Tibial artery (tissue), 4 donors: Measurements from ENCODE around the gene TSPAN5.

Source experiments
- DNase-seq, 2 donors: peaks; one replicate each; pipeline ENCODE4 v3.0.0-alpha.2; 2019
- H3K27ac ChIP-seq, 2 donors: fragments of 200-600 bp; sonication (generic) in 1 of 2; 1 replicate in 1 of 2; 2 replicates in 1 of 2; pipeline ENCODE4 v1.5.1; 2018 to 2019; ENCODE audit warnings: mild to moderate bottlenecking in 1 of 2
- H3K27me3 ChIP-seq, 2 donors: fragments of 200-600 bp; sonication (generic) in 1 of 2; one replicate each; pipeline versions ENCODE4 v1.5.1 to v1.6.0; 2016 to 2019
- H3K36me3 ChIP-seq, 3 donors: fragments of 200-600 bp; sonication (generic) in 2 of 3; one replicate each; pipeline ENCODE4 v1.5.1; 2016 to 2019; ENCODE audit warnings: mild to moderate bottlenecking in 2 of 3
- H3K4me1 ChIP-seq, 4 donors: fragments of 200-600 bp; sonication (generic) in 2 of 4; 1 replicate in 3 of 4; 2 replicates in 1 of 4; pipeline ENCODE4 v1.5.1; 2016 to 2019
- H3K4me3 ChIP-seq, 2 donors: fragments of 200-600 bp; sonication (generic) in 1 of 2; 1 replicate in 1 of 2; 2 replicates in 1 of 2; pipeline ENCODE4 v1.5.1; 2018 to 2019; ENCODE audit warnings: mild to moderate bottlenecking in 2 of 2
- H3K9me3 ChIP-seq, 3 donors: fragments of 200-600 bp; sonication (generic) in 1 of 3; one replicate each; pipeline ENCODE4 v1.5.1; 2016 to 2019
- intact Hi-C: fragments of 100-400 bp; cut with DNase I; formaldehyde crosslinking; loops from one replicate; pipeline ENCODE4 v1.15.0; 2023; ENCODE audit warnings: low total_unique reads
- TF ChIP-seq, protein P1 (sequence below), 2 experiments: fragments of 200-600 bp in 1 of 2; fragments of 450-650 bp in 1 of 2; IDR thresholded peaks; one replicate each; pipeline ENCODE4 v1.5.1; 2017 to 2019; ENCODE audit warnings: antibody characterized with exemption in 2 of 2, mild to moderate bottlenecking in 1 of 2, moderate library complexity in 1 of 2

TSPAN5 gene

DNA sequence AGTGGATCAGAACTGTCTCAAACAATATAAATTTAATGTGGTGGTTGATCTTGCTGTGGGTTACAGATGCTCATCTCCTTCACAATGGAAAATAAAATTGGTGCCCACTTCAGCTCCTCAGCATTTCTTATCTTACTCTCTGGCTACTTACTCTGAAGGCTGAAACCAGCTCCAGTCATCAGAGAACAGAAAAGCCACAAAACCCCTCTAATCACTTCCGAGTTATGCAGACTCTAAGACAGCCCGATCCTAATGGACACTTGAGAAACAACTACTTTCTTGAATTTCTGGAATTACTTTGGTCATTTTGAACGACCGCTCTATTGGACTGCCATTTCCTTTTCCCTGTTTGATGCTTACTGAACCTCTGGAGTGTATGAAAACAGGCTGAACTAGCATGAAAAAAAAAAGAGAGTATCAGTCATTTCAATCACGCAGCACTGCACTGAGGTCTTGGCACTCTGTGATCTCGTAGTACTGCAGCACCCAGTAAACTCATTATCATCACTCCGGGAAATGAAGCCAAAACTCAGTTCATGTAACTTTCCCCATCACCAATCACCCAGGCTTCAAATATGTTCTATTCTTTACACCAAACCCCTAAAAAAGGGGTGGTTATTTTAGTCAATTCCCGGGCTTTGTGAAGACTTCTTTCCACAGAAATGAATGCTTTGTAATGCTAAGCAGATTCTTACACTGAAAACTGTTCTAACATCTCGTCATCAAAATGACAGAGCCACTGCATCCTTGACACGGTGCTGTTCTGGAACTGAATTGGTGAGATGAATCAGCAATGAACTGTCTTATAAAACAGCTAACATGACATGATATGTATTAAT, 54.5 kb downstream of the TSPAN5 start:
- no peak overlapping the region for H3K4me3 ChIP-seq
- H3K27me3 ChIP-seq = no peaks in the 10 kb centered on the region
- TF ChIP-seq, protein P1, sequence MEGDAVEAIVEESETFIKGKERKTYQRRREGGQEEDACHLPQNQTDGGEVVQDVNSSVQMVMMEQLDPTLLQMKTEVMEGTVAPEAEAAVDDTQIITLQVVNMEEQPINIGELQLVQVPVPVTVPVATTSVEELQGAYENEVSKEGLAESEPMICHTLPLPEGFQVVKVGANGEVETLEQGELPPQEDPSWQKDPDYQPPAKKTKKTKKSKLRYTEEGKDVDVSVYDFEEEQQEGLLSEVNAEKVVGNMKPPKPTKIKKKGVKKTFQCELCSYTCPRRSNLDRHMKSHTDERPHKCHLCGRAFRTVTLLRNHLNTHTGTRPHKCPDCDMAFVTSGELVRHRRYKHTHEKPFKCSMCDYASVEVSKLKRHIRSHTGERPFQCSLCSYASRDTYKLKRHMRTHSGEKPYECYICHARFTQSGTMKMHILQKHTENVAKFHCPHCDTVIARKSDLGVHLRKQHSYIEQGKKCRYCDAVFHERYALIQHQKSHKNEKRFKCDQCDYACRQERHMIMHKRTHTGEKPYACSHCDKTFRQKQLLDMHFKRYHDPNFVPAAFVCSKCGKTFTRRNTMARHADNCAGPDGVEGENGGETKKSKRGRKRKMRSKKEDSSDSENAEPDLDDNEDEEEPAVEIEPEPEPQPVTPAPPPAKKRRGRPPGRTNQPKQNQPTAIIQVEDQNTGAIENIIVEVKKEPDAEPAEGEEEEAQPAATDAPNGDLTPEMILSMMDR (IDR thresholded peaks at IDR 0.05) = no peak
- no peaks in the 10 kb centered on the region for H3K36me3 ChIP-seq
- H3K4me1 ChIP-seq = no peaks in the 10 kb centered on the region
- peaks cover 0 to 14% (median 0%) of the 10 kb centered on the region in 3 donors for H3K9me3 ChIP-seq
- no peak overlapping the region for H3K27ac ChIP-seq
- no peak for DNase-seq
- intact Hi-C loops = no loop called here

DNA sequence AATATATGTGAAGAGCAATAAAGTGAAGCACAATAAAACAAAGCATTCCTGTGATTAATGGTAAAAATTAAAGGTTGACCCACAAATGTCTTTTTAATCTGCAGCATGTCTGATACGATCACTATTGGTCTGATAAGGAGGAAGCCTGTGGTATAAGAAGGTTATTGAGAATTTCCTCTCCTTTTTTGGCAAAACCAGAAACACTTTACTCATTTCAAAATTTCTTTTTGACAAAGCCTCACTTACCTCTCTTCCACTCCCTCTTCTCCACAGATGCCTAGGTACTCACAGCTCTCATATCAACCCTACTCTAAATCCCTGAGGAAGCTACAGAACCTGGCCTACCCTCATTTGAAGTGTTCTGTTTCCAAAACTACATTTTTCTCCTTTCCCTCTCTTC, 56.1 kb downstream of the TSPAN5 start:
- no peak for DNase-seq
- TF ChIP-seq, protein P1 (IDR thresholded peaks at IDR 0.05) = no peak
- H3K4me1 ChIP-seq = no peaks in the 10 kb centered on the region
- H3K27me3 ChIP-seq = no peaks in the 10 kb centered on the region
- no peak overlapping the region for H3K27ac ChIP-seq
- intact Hi-C loops = no loop called here
- no peak overlapping the region for H3K4me3 ChIP-seq
- no peaks in the 10 kb centered on the region for H3K36me3 ChIP-seq
- peaks cover 0 to 14% (median 0%) of the 10 kb centered on the region in 3 donors for H3K9me3 ChIP-seq

DNA sequence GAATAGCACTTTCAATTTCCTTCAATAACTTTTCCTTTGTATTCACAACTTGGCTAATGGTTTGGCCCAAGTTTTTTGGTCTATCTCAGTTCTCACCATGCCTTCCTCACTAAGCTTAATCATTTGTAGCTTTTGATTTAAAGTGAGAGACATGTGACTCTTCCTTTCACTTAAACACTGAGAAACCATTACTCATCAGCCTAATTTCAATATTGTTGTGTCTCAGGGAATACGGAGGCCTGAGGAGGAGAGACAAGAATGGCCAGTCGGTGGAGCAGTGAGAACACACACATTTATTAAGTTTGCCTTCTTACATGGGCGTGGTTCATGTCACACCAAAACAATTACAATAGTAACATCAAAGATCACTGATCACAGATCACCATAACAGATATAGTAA, 56.7 kb downstream of the TSPAN5 start:
- no peak for DNase-seq
- peaks cover 0 to 14% (median 0%) of the 10 kb centered on the region in 3 donors for H3K9me3 ChIP-seq
- H3K36me3 ChIP-seq = no peaks in the 10 kb centered on the region
- H3K4me1 ChIP-seq = no peaks in the 10 kb centered on the region
- H3K27me3 ChIP-seq = no peaks in the 10 kb centered on the region
- intact Hi-C loops = no loop called here
- no peak overlapping the region for H3K4me3 ChIP-seq
- TF ChIP-seq, protein P1 (IDR thresholded peaks at IDR 0.05) = no peak
- H3K27ac ChIP-seq = no peak overlapping the region

DNA sequence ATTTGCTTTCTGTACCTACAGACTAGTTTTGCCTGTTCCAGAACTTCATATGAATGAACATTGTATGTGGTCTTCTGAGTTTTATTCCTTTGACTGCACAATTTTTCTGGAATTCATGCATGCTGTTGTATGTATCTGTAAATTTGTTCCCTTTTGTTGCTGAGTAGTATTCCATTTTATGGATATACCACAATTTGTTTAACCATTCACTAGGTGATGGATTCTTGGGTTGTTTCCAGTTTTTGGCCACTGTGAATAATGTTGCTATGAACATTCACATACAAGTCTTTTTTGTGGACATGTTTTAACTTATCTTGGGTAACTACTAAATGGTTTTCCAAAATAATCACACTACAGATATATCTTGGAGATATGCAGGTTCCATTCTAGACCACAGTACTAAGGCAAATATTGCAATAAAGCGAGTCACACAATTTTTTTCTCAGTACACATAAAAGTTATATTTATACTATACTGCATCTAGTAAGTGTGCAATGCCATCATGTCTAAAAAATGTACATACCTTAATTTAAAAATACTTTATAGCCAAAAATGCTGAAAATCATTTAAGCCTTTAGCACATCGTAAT, 58.7 kb downstream of the TSPAN5 start:
- Histone ChIP-seq H3K4me3 (no peak overlapping the region), H3K27me3 (no peaks in the 10 kb centered on the region), H3K9me3 (peaks cover 0 to 14% (median 0%) of the 10 kb centered on the region in 3 donors), H3K4me1 (no peaks in the 10 kb centered on the region), H3K36me3 (no peaks in the 10 kb centered on the region), H3K27ac (no peak overlapping the region)
- TF ChIP-seq, protein P1 (IDR thresholded peaks at IDR 0.05) = no peak
- intact Hi-C loops = no loop called here
- DNase-seq = no peak

DNA sequence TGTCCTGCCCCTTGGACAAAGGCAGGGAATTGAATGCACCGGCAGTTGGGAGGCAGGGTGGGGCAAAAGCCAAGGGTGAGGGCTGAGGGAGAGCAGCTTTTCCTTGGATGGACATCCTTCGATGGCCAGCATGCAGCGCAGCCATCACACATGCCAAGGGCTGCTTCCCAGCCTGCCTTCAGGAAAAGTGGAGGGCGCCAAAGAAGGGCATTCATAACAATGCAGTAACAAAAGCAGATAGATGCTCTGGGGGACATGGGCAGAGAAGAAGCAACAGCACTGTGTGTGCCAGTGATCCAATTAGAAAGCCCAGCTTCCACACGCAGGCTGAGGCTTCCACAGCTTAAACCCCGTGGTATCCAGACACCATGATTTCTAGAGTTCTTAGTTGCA, 71.5 kb downstream of the TSPAN5 start:
- Histone ChIP-seq H3K4me3 (no peak overlapping the region), H3K4me1 (peaks cover 0 to 6% (median 0%) of the 10 kb centered on the region in 4 donors), H3K27me3 (no peaks in the 10 kb centered on the region), H3K27ac (no peak overlapping the region), H3K9me3 (no peaks in the 10 kb centered on the region), H3K36me3 (no peaks in the 10 kb centered on the region)
- DNase-seq = no peak
- TF ChIP-seq, protein P1 (IDR thresholded peaks at IDR 0.05) = no peak
- intact Hi-C loops = no loop called here
